H1 (cell line): Measurements from ENCODE around the gene LIPM. TPM values are rescaled to one million over a fixed set of nuclear protein-coding genes. Genes with fewer than 3 reads are reported as not detected.

Source experiments
- CTCF ChIA-PET: fragments of 300-600 bp; sonication (Branson Sonifier 250); formaldehyde crosslinking; loops from one replicate; lab custom pipeline; 2021; ENCODE audit not compliant: partially characterized antibody; lab: Charles Lee
- POLR2A ChIA-PET: fragments of 300-600 bp; sonication (Branson Sonifier 250); formaldehyde crosslinking; loops from one replicate; lab custom pipeline; 2021; ENCODE audit warnings: inconsistent platforms; ENCODE audit not compliant: partially characterized antibody; lab: Charles Lee
- DNase-seq, 2 experiments: peaks; one replicate each; pipeline versions ENCODE4 v3.0.0 to v3.0.0-alpha.2; 2010 to 2022; ENCODE audit warnings: low spot score in 2 of 2, low read depth in 1 of 2, mixed read lengths in 1 of 2
- FAIRE-seq: peaks from 2 replicates; lab custom pipeline; 2011; peaks lifted over from hg19 to GRCh38; lab: Jason Lieb, UNC
- H2AFZ ChIP-seq: 2 replicates; pipeline ENCODE4 v1.8.1; 2012; ENCODE audit warnings: low read length, inconsistent platforms
- H2AK5ac ChIP-seq: 2 replicates; pipeline ENCODE4 v1.6.1; 2013; ENCODE audit warnings: low read depth, low read length
- H2BK120ac ChIP-seq: replicated peaks from 2 replicates; pipeline ENCODE3; 2013; ENCODE audit warnings: low read depth, low read length, inconsistent platforms
- H2BK12ac ChIP-seq: 2 replicates; pipeline ENCODE4 v1.6.1; 2013; ENCODE audit warnings: low read depth, low read length
- H2BK15ac ChIP-seq: 2 replicates; pipeline ENCODE4 v1.6.1; 2013; ENCODE audit warnings: low read length
- H2BK20ac ChIP-seq: 2 replicates; pipeline ENCODE4 v1.6.1; 2013; ENCODE audit warnings: low read length
- H2BK5ac ChIP-seq: 2 replicates; pipeline ENCODE4 v1.6.1; 2013; ENCODE audit warnings: low read depth, low read length
- H3K14ac ChIP-seq: 2 replicates; pipeline ENCODE4 v1.6.1; 2013; ENCODE audit warnings: inconsistent platforms; ENCODE audit not compliant: insufficient read length
- H3K18ac ChIP-seq: 2 replicates; pipeline ENCODE4 v1.6.1; 2013; ENCODE audit warnings: low read length; ENCODE audit errors: extremely low read depth
- H3K23ac ChIP-seq: 2 replicates; pipeline ENCODE4 v1.6.1; 2013; ENCODE audit warnings: inconsistent platforms; ENCODE audit not compliant: insufficient read length
- H3K23me2 ChIP-seq: 2 replicates; pipeline ENCODE4 v1.6.1; 2013; ENCODE audit warnings: low read depth, low read length
- H3K27ac ChIP-seq: 2 replicates; pipeline ENCODE4 v1.6.1; 2011; ENCODE audit warnings: low read depth, low read length, inconsistent platforms
- H3K27me3 ChIP-seq, 4 experiments: replicated peaks in 1 of 4; 1 replicate in 1 of 4; 2 replicates in 3 of 4; pipeline versions ENCODE4 v1.6.1 to v1.8.1; 2011 to 2013; ENCODE audit warnings: low read length in 3 of 4, mild to moderate bottlenecking in 3 of 4, inconsistent platforms in 2 of 4, mixed read lengths in 2 of 4, moderate library complexity in 1 of 4; ENCODE audit not compliant: control insufficient read depth in 3 of 4, insufficient read depth in 3 of 4; ENCODE audit errors: extremely low read depth in 1 of 4
- H3K36me3 ChIP-seq, 4 experiments: 2 replicates each; pipeline versions ENCODE4 v1.6.1 to v1.8.1; 2011 to 2013; ENCODE audit warnings: mild to moderate bottlenecking in 4 of 4, low read length in 3 of 4, moderate library complexity in 2 of 4, control low read depth in 1 of 4, inconsistent platforms in 1 of 4; ENCODE audit not compliant: insufficient read depth in 4 of 4, control insufficient read depth in 2 of 4
- H3K4ac ChIP-seq: replicated peaks from 2 replicates; pipeline ENCODE3; 2013; ENCODE audit warnings: low read length, low read depth, mixed read lengths, inconsistent platforms; ENCODE audit not compliant: insufficient read length
- H3K4me1 ChIP-seq, 4 experiments: replicated peaks in 1 of 4; 1 replicate in 1 of 4; 2 replicates in 3 of 4; pipeline versions ENCODE4 v1.6.1 to v1.8.1; 2011 to 2013; ENCODE audit warnings: low read length in 3 of 4, inconsistent platforms in 2 of 4, mixed read lengths in 1 of 4; ENCODE audit not compliant: insufficient read depth in 4 of 4, control insufficient read depth in 3 of 4
- H3K4me2 ChIP-seq, 2 experiments: 2 replicates each; pipeline versions ENCODE4 v1.6.1 to v1.8.1; 2011 to 2013; ENCODE audit warnings: low read depth in 2 of 2, low read length in 2 of 2, control low read depth in 1 of 2, inconsistent platforms in 1 of 2, mild to moderate bottlenecking in 1 of 2; ENCODE audit not compliant: insufficient read depth in 1 of 2
- H3K4me3 ChIP-seq, 4 experiments: fragments of 200-600, 300-600 bp in 1 of 4; sonication (generic), shearing (Covaris generic), sonication (Bioruptor Twin) in 1 of 4; 2 replicates each; pipeline versions ENCODE4 v1.5.1 to v1.8.1; 2011 to 2016; ENCODE audit warnings: low read length in 4 of 4, low read depth in 3 of 4, control low read depth in 2 of 4, inconsistent platforms in 2 of 4, mild to moderate bottlenecking in 2 of 4, mixed read lengths in 1 of 4, moderate library complexity in 1 of 4; ENCODE audit not compliant: insufficient read depth in 2 of 4; ENCODE audit errors: extremely low read depth in 1 of 4
- H3K56ac ChIP-seq: replicated peaks from 2 replicates; pipeline ENCODE3; 2013; ENCODE audit warnings: low read depth, mild to moderate bottlenecking, mixed read lengths, low read length, inconsistent platforms; ENCODE audit not compliant: insufficient read length
- H3K79me1 ChIP-seq: 2 replicates; pipeline ENCODE4 v1.6.1; 2013; ENCODE audit warnings: low read depth, low read length, control low read depth
- H3K79me2 ChIP-seq, 2 experiments: 2 replicates each; pipeline versions ENCODE4 v1.6.1 to v1.8.1; 2012 to 2013; ENCODE audit warnings: low read length in 2 of 2, mild to moderate bottlenecking in 2 of 2, inconsistent platforms in 1 of 2; ENCODE audit not compliant: insufficient read depth in 2 of 2, control insufficient read depth in 1 of 2
- H3K9ac ChIP-seq, 4 experiments: replicated peaks in 1 of 4; 1 replicate in 1 of 4; 2 replicates in 3 of 4; pipeline versions ENCODE4 v1.6.1 to v1.8.1; 2011 to 2013; ENCODE audit warnings: low read depth in 3 of 4, low read length in 3 of 4, control low read depth in 2 of 4, mild to moderate bottlenecking in 2 of 4, moderate library complexity in 2 of 4, inconsistent platforms in 1 of 4; ENCODE audit errors: extremely low read depth in 1 of 4
- H3K9me3 ChIP-seq, 2 experiments: 2 replicates each; pipeline versions ENCODE4 v1.6.1 to v1.8.1; 2012 to 2013; ENCODE audit warnings: mild to moderate bottlenecking in 2 of 2, moderate library complexity in 2 of 2, control low read depth in 1 of 2, inconsistent platforms in 1 of 2, low read depth in 1 of 2, low read length in 1 of 2, mixed read lengths in 1 of 2; ENCODE audit not compliant: insufficient read depth in 2 of 2
- H4K20me1 ChIP-seq, 2 experiments: replicated peaks in 1 of 2; 2 replicates each; pipeline versions ENCODE3 to v1.8.1; 2011 to 2013; ENCODE audit warnings: inconsistent platforms in 2 of 2, low read length in 2 of 2, mild to moderate bottlenecking in 1 of 2; ENCODE audit not compliant: insufficient read depth in 2 of 2, control insufficient read depth in 1 of 2
- H4K5ac ChIP-seq: 2 replicates; pipeline ENCODE4 v1.6.1; 2013; ENCODE audit warnings: low read length, low read depth, mixed read lengths, inconsistent platforms; ENCODE audit not compliant: insufficient read length
- H4K8ac ChIP-seq: 2 replicates; pipeline ENCODE4 v1.8.0; 2013; ENCODE audit warnings: mild to moderate bottlenecking, moderate library complexity, low read length, inconsistent platforms; ENCODE audit not compliant: insufficient read depth; ENCODE audit errors: extremely low read depth
- H4K91ac ChIP-seq: replicated peaks from 2 replicates; pipeline ENCODE3; 2013; ENCODE audit warnings: low read length, mixed read lengths, inconsistent platforms; ENCODE audit not compliant: insufficient read length
- GTF2F1 ChIP-seq: IDR thresholded peaks from 2 replicates; pipeline ENCODE4 v1.6.1; 2012; ENCODE audit warnings: low read depth, low read length, improper control_type of control experiment, borderline replicate concordance
- RAD21 ChIP-seq, 2 experiments: IDR thresholded peaks in 1 of 2; conservative IDR thresholded peaks in 1 of 2; 2 replicates each; pipeline ENCODE4 v1.6.1; 2011; ENCODE audit warnings: low read depth in 2 of 2, low read length in 2 of 2, improper control_type of control experiment in 1 of 2, inconsistent platforms in 1 of 2, mild to moderate bottlenecking in 1 of 2, moderate library complexity in 1 of 2
- TAF7 ChIP-seq: optimal IDR thresholded peaks from 2 replicates; pipeline ENCODE3; 2011; ENCODE audit warnings: low read depth, mild to moderate bottlenecking, inconsistent platforms, low read length, moderate library complexity, borderline replicate concordance
- WGBS, 2 experiments: shearing (Covaris generic) in 1 of 2; methylation state at CpG; one replicate each; pipeline versions ENCODE4 v1.1.6 to v1.1.7; 2013 to 2015; ENCODE audit warnings: low lambda C conversion rate in 2 of 2, mixed read lengths in 2 of 2, inconsistent platforms in 1 of 2, low coverage in 1 of 2, missing lambda C conversion rate in 1 of 2; ENCODE audit not compliant: insufficient replicate concordance in 2 of 2, insufficient coverage in 1 of 2, insufficient read length in 1 of 2; ENCODE audit errors: extremely low coverage in 1 of 2, missing lambda C conversion rate in 1 of 2; 5-methylcytosine and 5-hydroxymethylcytosine counted together
- polyA plus RNA-seq, 7 experiments: library from polyadenylated mRNA; depleted of rRNA in 3 of 7; stranded (reverse) in 5 of 7; unstranded in 2 of 7; fragments of >200 nt in 5 of 7; fragments of 200-250 nt in 2 of 7; gene quantifications; 1 replicate in 5 of 7; 2 replicates in 1 of 7; 4 replicates in 1 of 7; pipeline versions ENCODE4 v1.2.1 to v1.2.3, GENCODE V29; 2011 to 2013; ENCODE audit warnings: missing spikeins in 2 of 7, mixed read lengths in 2 of 7
- total RNA-seq: library from RNA; stranded (reverse); fragmentation: NEBNext Ultra II Directional; extraction: Animal tissue kit (Norgen Biotek cat#: 25700); gene quantifications from 2 replicates; pipeline ENCODE4 v1.2.1, GENCODE V29; 2021

Gene LIPM
- total and polyA plus RNA-seq, 2 of the 8 experiments (the other 6 are each of a cell fraction or from before 2014, with no cell fraction given): not detected

GRCh38 chr10:88762906-88763305 lies 39.6 kb upstream of the LIPM start:
- WGBS, 2 experiments: 96% methylated on average over 1 of the region's 1 CpG; no CpG with 5 or more reads in 1 of the 2 experiments
- Histone ChIP-seq H3K18ac (no peak overlapping the region), H3K9ac (no peak overlapping the region), H4K20me1 (no peaks in the 10 kb centered on the region), H3K36me3 (no peaks in the 10 kb centered on the region), H3K4me1 (peaks cover 0 to under 1% (median 0%) of the 10 kb centered on the region in 4 experiments; a peak in 1 of 7 replicates), H2AK5ac (no peak overlapping the region), H3K23ac (no peak overlapping the region), H3K79me1 (no peaks in the 10 kb centered on the region), H3K27ac (no peak overlapping the region), H2BK120ac (no peak overlapping the region), H3K14ac (no peak overlapping the region), H3K4me2 (no peak overlapping the region), H3K56ac (no peak overlapping the region), H3K4me3 (no peak overlapping the region)
- ChIA-PET POLR2A (no interaction called here), CTCF (interaction anchor here (1.2 kb wide), 1 partner anchor 19 kb away, joined by 3 read pairs; no protein-coding TSS in a partner anchor)
- FAIRE-seq: no peak
- no peak for DNase-seq
- no peak for TF ChIP-seq TAF7
- TF ChIP-seq GTF2F1: no peak
- TF ChIP-seq RAD21 (IDR thresholded peaks at IDR 0.05 in 1 of 2, conservative IDR thresholded peaks at IDR 0.05 in 1 of 2; ENCODE audit: low read depth in 2 of 2, low read length in 2 of 2): no peak
- TF ChIP-seq, all 59 proteins: peak for 0
- Histone ChIP-seq H2BK12ac (no peak overlapping the region), H3K9me3 (no peaks in the 10 kb centered on the region), H4K8ac (no peak overlapping the region), H4K91ac (no peak overlapping the region), H3K79me2 (no peaks in the 10 kb centered on the region), H3K4ac (no peak overlapping the region), H2BK20ac (no peak overlapping the region), H2BK15ac (no peak overlapping the region), H4K5ac (no peak overlapping the region), H2AFZ (no peak overlapping the region), H2BK5ac (no peak overlapping the region), H3K23me2 (no peaks in the 10 kb centered on the region), H3K27me3 (peaks cover 0 to 1% (median 0%) of the 10 kb centered on the region in 4 experiments; a peak in 1 of 7 replicates)
